GM23338 (cell line): ENCODE data around the gene TPSAB1.

Experiments used
- EZH2 ChIP-seq: fragments of 200-600 bp; sonication (generic); IDR thresholded peaks from one replicate; pipeline ENCODE4 v1.8.0; 2017; ENCODE audit warnings: antibody characterized with exemption, mild to moderate bottlenecking, low read depth; ENCODE audit not compliant: unreplicated experiment
- EZH2phosphoT487 ChIP-seq: fragments of 200-600 bp; sonication (generic); IDR thresholded peaks from one replicate; pipeline ENCODE4 v1.8.1; 2018; ENCODE audit warnings: antibody characterized with exemption; ENCODE audit not compliant: unreplicated experiment
- NANOG ChIP-seq: IDR thresholded peaks from 2 replicates; pipeline ENCODE4 v1.6.1; 2016; ENCODE audit warnings: antibody characterized with exemption, borderline replicate concordance
- POLR2AphosphoS5 ChIP-seq: IDR thresholded peaks from 2 replicates; pipeline ENCODE4 v1.6.1; 2016; ENCODE audit warnings: antibody characterized with exemption, low read depth
- ZNF331 ChIP-seq: fragments of 250-450 bp; sonication (Bioruptor Pico); IDR thresholded peaks from 2 replicates; pipeline ENCODE4 v1.5.0; 2020; ENCODE audit warnings: low read depth, mild to moderate bottlenecking, moderate library complexity
- TF ChIP-seq, protein P1 (sequence below): IDR thresholded peaks from one replicate; pipeline ENCODE4 v1.6.1; 2018; ENCODE audit warnings: antibody characterized with exemption; ENCODE audit not compliant: unreplicated experiment
- TF ChIP-seq, protein P2 (sequence below), 2 experiments: fragments of 200-600 bp in 1 of 2; sonication (generic) in 1 of 2; conservative IDR thresholded peaks; 2 replicates each; pipeline versions ENCODE4 v1.5.1 to v1.6.1; 2016 to 2017; ENCODE audit warnings: antibody characterized with exemption in 2 of 2, low read depth in 2 of 2, mild to moderate bottlenecking in 2 of 2, moderate library complexity in 1 of 2
- TF ChIP-seq, protein P3 (sequence below): IDR thresholded peaks from 2 replicates; pipeline ENCODE4 v1.6.1; 2016; ENCODE audit warnings: antibody characterized with exemption

DNA sequence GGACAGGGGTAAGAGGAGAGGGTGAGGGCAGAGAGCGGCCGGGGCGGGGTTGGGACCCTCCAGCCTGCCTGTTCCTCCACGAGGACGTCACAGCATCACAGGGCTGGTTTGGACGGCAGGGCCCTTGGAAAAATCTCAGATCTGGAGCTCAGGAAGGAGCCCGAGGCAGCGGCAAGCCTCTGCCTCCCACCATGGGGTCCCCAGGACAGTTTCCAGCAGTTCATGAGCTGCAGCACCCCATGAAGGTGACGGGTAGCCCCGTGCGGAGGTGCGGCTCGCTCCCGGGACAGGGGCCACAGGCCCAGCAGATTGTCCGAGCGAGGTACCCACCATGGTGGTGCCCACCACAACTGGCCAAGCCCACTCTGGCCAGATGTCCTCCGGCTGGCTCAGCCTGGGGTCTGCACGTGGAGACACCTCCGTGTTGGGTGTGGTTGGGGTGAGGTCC is 36.7 kb downstream of the TPSAB1 start:
- TF ChIP-seq POLR2AphosphoS5 (no peak), EZH2phosphoT487 (no peak), NANOG (no peak), ZNF331 (no peak), EZH2 (no peak)
- TF ChIP-seq, protein P1, sequence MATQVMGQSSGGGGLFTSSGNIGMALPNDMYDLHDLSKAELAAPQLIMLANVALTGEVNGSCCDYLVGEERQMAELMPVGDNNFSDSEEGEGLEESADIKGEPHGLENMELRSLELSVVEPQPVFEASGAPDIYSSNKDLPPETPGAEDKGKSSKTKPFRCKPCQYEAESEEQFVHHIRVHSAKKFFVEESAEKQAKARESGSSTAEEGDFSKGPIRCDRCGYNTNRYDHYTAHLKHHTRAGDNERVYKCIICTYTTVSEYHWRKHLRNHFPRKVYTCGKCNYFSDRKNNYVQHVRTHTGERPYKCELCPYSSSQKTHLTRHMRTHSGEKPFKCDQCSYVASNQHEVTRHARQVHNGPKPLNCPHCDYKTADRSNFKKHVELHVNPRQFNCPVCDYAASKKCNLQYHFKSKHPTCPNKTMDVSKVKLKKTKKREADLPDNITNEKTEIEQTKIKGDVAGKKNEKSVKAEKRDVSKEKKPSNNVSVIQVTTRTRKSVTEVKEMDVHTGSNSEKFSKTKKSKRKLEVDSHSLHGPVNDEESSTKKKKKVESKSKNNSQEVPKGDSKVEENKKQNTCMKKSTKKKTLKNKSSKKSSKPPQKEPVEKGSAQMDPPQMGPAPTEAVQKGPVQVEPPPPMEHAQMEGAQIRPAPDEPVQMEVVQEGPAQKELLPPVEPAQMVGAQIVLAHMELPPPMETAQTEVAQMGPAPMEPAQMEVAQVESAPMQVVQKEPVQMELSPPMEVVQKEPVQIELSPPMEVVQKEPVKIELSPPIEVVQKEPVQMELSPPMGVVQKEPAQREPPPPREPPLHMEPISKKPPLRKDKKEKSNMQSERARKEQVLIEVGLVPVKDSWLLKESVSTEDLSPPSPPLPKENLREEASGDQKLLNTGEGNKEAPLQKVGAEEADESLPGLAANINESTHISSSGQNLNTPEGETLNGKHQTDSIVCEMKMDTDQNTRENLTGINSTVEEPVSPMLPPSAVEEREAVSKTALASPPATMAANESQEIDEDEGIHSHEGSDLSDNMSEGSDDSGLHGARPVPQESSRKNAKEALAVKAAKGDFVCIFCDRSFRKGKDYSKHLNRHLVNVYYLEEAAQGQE: no peak
- TF ChIP-seq, protein P2, sequence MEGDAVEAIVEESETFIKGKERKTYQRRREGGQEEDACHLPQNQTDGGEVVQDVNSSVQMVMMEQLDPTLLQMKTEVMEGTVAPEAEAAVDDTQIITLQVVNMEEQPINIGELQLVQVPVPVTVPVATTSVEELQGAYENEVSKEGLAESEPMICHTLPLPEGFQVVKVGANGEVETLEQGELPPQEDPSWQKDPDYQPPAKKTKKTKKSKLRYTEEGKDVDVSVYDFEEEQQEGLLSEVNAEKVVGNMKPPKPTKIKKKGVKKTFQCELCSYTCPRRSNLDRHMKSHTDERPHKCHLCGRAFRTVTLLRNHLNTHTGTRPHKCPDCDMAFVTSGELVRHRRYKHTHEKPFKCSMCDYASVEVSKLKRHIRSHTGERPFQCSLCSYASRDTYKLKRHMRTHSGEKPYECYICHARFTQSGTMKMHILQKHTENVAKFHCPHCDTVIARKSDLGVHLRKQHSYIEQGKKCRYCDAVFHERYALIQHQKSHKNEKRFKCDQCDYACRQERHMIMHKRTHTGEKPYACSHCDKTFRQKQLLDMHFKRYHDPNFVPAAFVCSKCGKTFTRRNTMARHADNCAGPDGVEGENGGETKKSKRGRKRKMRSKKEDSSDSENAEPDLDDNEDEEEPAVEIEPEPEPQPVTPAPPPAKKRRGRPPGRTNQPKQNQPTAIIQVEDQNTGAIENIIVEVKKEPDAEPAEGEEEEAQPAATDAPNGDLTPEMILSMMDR (conservative IDR thresholded peaks at IDR 0.05; ENCODE audit: low read depth in 2 of 2): no peak
- TF ChIP-seq, protein P3, sequence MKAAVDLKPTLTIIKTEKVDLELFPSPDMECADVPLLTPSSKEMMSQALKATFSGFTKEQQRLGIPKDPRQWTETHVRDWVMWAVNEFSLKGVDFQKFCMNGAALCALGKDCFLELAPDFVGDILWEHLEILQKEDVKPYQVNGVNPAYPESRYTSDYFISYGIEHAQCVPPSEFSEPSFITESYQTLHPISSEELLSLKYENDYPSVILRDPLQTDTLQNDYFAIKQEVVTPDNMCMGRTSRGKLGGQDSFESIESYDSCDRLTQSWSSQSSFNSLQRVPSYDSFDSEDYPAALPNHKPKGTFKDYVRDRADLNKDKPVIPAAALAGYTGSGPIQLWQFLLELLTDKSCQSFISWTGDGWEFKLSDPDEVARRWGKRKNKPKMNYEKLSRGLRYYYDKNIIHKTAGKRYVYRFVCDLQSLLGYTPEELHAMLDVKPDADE: no peak
